ENCODE results near the gene GNB3.

The GNB3 gene

GRCh38 chr12:6840761-6841515 is at the start of gene GNB3:
GNB3 (plus strand) TSS chr12:6840925; CDS start chr12:6841288, 363 bp downstream.
- no peak within 1 kb of the TSS for H3K4me3 ChIP-seq (ENCODE audit: low read depth, low read length)

GRCh38 chr12:6791931-6792520 is 48.7 kb upstream of the GNB3 start:
- no peak for TF ChIP-seq CTCF (IDR thresholded peaks at IDR 0.05; ENCODE audit: low read depth, low read length, missing control alignments)
- DNase-seq (ENCODE audit: low read depth): no peak
- no peak overlapping the region for H3K4me3 ChIP-seq (ENCODE audit: low read depth, low read length)

More at GRCh38 chr12:6840761-6841515, at the start of gene GNB3:
- no peak for DNase-seq (ENCODE audit: low read depth)
- no peak for TF ChIP-seq CTCF (IDR thresholded peaks at IDR 0.05; ENCODE audit: low read depth, low read length, missing control alignments)

- no peak overlapping the region for H3K4me3 ChIP-seq (ENCODE audit: low read depth, low read length)
- DNase-seq (ENCODE audit: low read depth): no peak
- TF ChIP-seq CTCF (IDR thresholded peaks at IDR 0.05; ENCODE audit: low read depth, low read length, missing control alignments): no peak
Measured at GRCh38 chr12:6792522-6793201, 48.1 kb upstream of the GNB3 start.

GRCh38 chr12:6795088-6795487 is 45.6 kb upstream of the GNB3 start:
- H3K4me3 ChIP-seq (ENCODE audit: low read depth, low read length): no peak overlapping the region
- DNase-seq (ENCODE audit: low read depth): no peak
- TF ChIP-seq CTCF (IDR thresholded peaks at IDR 0.05; ENCODE audit: low read depth, low read length, missing control alignments): no peak

- TF ChIP-seq CTCF (IDR thresholded peaks at IDR 0.05; ENCODE audit: low read depth, low read length, missing control alignments): no peak
Measured at GRCh38 chr12:6796576-6796975, 44.1 kb upstream of the GNB3 start.

GRCh38 chr12:6799147-6799546 is 41.6 kb upstream of the GNB3 start:
- TF ChIP-seq CTCF (IDR thresholded peaks at IDR 0.05; ENCODE audit: low read depth, low read length, missing control alignments): no peak

More at GRCh38 chr12:6796576-6796975, 44.1 kb upstream of the GNB3 start:
- no peak overlapping the region for H3K4me3 ChIP-seq (ENCODE audit: low read depth, low read length)
- no peak for DNase-seq (ENCODE audit: low read depth)

More at GRCh38 chr12:6799147-6799546, 41.6 kb upstream of the GNB3 start:
- H3K4me3 ChIP-seq (ENCODE audit: low read depth, low read length): no peak overlapping the region
- DNase-seq (ENCODE audit: low read depth): no peak

All from GM12864 (cell line).